Stimulated activated effector memory CD8-positive, alpha-beta T cell treated with anti-CD3 and anti-CD28 coated beads, Interleukin-12 subunit alpha, Interleukin-12 subunit beta, amount 100 ng/mL, for 72 hours (primary cell): ENCODE data around the gene SLC46A1.

ENCODE experiments used
- ATAC-seq: fragments of 150-1000 bp; cut with Tn5 transposase; 2 replicates; pipeline ENCODE4 v1.10.0; 2021
- DNase-seq, 2 donors: peaks; one replicate each; pipeline ENCODE4 v3.0.0; 2021 to 2022; ENCODE audit warnings: low spot score in 2 of 2
- H3K27ac Mint-ChIP-seq: one replicate; pipeline ENCODE4 v1.8.0; 2022; ENCODE audit warnings: mild to moderate bottlenecking, mixed read lengths
- H3K36me3 Mint-ChIP-seq: one replicate; pipeline ENCODE4 v1.8.0; 2022; ENCODE audit warnings: mild to moderate bottlenecking, mixed read lengths
- H3K4me1 Mint-ChIP-seq: one replicate; pipeline ENCODE4 v1.8.0; 2022; ENCODE audit warnings: mixed read lengths
- H3K4me3 Mint-ChIP-seq: one replicate; pipeline ENCODE4 v1.8.0; 2022; ENCODE audit warnings: mild to moderate bottlenecking, mixed read lengths
- H3K9me3 Mint-ChIP-seq: one replicate; pipeline ENCODE4 v1.8.0; 2022; ENCODE audit warnings: mixed read lengths

The SLC46A1 gene

DNA sequence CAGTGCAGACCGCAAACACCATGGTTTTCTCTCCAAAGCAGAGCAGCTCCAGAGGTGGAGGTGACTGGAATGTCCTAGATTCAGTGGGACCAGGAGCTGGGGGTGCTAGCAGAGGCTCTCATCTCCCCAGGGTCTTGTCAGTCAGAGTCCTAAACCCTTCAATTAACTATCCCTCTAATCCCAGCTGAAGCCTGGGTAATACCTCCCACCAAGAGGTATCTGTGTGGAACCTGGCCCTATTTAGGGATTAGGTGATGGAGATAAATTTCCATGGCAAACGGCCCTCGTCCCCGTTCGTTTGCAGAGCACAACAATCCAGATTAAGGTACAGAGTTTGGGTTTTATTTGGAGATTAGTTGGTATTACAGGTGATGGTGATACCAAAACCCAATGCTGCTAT is 42.8 kb downstream of the SLC46A1 start:
- peaks cover 55% of the 10 kb centered on the region for H3K36me3 Mint-ChIP-seq
- no peak for DNase-seq
- no peak overlapping the region for H3K27ac Mint-ChIP-seq
- H3K9me3 Mint-ChIP-seq = no peaks in the 10 kb centered on the region
- no peak for ATAC-seq
- H3K4me1 Mint-ChIP-seq = peaks cover 3% of the 10 kb centered on the region
- H3K4me3 Mint-ChIP-seq = no peak overlapping the region

DNA sequence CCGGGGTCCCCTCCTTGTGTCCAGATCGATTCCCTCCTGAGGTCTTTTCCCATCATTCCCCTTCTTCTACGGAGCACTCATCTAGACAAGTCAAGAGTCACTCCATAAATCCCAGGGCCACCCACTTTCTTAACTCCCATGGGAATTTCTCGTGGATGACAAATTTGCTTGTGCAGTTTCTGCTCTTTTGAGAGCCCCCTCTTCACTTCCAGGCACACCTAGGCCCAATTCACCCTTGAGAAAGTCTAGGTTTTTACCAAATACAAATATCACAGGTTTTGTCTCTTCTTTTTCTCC is 48.2 kb downstream of the SLC46A1 start:
- Mint-ChIP-seq H3K27ac (peak overlapping the region; percentile 96), H3K36me3 (peaks cover 92% of the 10 kb centered on the region), H3K9me3 (no peaks in the 10 kb centered on the region), H3K4me1 (peaks cover 23% of the 10 kb centered on the region), H3K4me3 (peak overlapping the region; percentile 92)
- DNase-seq (no peak), ATAC-seq (no peak)

DNA sequence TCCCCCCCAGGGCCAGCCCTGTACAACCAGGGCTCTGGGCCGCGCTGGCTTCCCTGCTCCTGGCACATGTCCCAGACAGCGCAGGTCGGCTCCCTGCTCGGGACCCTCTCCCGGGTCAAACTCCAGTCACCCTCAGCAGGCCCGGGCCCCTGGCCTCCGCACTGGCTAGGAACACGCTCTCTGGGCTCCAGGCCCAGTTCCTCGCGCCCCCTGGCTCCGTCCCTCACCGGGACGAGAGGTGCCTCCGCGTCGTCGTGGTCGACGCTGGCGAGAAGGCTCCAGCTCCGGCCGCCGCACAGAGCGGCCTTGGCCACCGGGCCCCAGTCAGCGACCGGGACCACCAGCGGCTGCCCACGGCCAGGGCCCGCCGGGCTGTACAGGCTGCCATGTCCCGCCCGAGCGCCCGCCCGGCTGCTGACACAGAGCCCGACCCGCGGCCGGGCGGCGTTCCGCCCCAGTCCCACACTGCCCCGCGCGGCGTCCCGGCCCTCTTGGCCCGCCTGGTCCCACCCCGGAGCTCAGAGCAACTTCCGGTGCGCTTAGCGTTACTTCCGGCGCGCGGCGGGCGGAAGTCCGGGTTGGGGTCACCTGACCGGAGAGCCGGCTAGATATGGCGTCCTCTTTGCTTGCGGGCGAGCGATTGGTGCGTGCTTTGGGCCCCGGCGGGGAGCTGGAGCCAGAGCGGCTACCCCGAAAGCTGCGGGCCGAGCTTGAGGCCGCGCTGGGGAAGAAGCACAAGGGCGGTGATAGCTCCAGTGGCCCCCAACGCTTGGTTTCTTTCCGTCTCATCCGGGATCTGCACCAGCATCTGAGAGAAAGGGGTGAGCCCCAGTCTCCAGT is 48.7 kb downstream of the SLC46A1 start, which contains the start of gene POLDIP2:
TSS of gene POLDIP2 (minus strand) at position 467 of the 840 bp plus-strand sequence. CDS start at position 388, 79 bp downstream.
- H3K27ac Mint-ChIP-seq = peak within 1 kb of the TSS; percentile 96
- no peaks in the 10 kb centered on the region for H3K9me3 Mint-ChIP-seq
- peak within 1 kb of the TSS; percentile 92 for H3K4me3 Mint-ChIP-seq
- H3K36me3 Mint-ChIP-seq = peaks cover 92% of the 10 kb centered on the region
- H3K4me1 Mint-ChIP-seq = peaks cover 23% of the 10 kb centered on the region
- DNase-seq (peak; percentile 93 to 97), ATAC-seq (peak; percentile 100)

DNA sequence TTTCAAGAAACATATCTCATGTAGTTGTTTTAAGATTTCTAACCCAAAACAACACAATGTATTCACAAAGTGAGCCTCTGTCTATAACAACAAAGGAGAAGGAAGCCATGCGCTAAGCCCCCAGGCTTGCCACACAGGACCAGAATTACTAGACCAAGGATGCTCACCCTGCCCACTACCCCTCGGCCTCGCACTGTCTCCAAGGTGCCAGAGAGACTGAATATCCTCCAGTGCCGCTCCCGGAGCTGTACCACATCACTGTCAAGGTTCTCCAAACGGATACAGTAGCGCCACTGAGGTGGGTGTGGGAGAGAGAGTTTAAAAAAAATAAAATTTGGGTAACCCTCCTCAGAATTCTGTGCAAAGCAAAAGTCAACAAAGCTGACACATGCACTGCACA is 55.7 kb downstream of the SLC46A1 start:
- H3K4me3 Mint-ChIP-seq = no peak overlapping the region
- no peaks in the 10 kb centered on the region for H3K9me3 Mint-ChIP-seq
- H3K27ac Mint-ChIP-seq = peak overlapping the region; percentile 73
- ATAC-seq (no peak), DNase-seq (no peak)
- no peaks in the 10 kb centered on the region for H3K4me1 Mint-ChIP-seq
- peaks cover 100% of the 10 kb centered on the region for H3K36me3 Mint-ChIP-seq

DNA sequence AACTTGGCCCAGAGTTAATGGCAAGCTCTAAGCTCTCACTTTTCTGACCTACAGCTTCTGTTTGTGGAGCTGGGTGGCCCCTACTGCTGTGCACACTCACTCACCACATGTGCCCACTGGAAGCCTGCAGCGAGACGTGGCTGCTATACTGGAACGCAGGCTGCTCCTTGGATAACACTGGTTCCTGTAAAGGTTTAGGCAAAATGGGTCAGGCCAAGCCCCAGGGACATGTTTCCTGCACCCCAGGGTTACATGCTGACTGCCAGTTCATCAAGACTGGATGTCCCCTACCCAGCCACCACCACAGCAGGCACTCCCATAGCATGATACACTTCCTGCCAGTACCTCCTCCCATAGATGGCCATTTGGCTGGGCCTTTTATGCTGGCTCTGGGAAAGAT is 57.0 kb downstream of the SLC46A1 start:
- ATAC-seq = no peak
- Mint-ChIP-seq H3K4me1 (no peaks in the 10 kb centered on the region), H3K9me3 (no peaks in the 10 kb centered on the region), H3K36me3 (peaks cover 99% of the 10 kb centered on the region), H3K27ac (no peak overlapping the region), H3K4me3 (no peak overlapping the region)
- no peak for DNase-seq

DNA sequence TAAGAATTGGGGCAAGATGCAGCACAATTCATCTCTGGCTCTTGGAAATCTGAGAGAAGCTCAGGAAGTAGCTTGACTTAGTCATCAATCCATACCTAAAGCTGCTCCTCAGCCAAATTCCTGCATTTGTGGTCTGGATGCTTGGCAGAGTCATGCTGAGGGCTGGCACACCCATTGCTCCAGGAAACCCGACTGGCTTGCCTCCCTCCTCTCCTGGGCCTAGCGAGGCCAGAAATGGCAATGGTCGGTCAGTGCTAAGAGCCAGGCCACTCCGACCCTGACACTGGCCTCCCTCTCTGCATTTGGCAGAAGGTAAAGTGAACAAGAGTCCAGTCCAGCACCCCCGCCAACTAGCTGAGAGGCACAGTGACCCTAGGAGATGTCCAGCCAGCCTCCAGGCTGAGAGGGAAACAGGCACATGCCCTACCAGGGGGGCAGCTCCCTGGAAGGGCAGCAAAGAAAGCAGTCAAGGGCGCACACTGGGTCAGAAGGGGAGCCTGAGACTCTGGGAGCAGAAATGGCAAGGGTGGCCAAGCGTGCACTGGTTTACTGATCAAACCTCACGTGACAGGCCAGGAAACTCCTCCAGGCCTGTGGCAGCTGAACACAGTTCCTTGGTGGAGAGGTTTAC is 58.6 kb downstream of the SLC46A1 start:
- Mint-ChIP-seq H3K36me3 (peaks cover 96% of the 10 kb centered on the region), H3K9me3 (no peaks in the 10 kb centered on the region), H3K4me3 (no peak overlapping the region), H3K4me1 (no peaks in the 10 kb centered on the region), H3K27ac (no peak overlapping the region)
- ATAC-seq = no peak
- DNase-seq = no peak

DNA sequence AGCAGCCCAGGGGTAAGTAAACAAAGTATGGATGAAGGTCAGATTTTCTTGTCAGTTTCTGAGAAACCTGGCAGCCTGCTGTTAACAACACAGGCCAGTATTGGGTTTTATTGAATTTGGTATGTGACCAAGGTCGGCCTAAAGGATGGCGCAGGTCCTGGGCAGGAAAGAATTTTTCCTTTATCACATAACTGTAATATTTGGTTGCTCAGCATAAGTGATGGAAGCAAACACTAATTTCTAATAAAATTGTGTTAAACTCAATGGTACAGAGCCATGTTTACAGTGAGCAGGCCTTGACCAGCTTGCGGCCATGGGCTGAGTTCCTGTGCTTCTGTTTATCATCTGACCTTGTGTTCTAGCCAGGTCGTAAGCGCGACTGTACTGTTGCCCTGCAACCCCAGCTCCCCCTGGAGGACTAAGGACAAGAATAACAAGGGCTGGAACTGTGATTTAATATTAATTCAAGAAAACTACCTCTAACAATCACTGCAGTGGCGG is 59.2 kb downstream of the SLC46A1 start:
- Mint-ChIP-seq H3K4me3 (no peak overlapping the region), H3K9me3 (no peaks in the 10 kb centered on the region), H3K4me1 (no peaks in the 10 kb centered on the region), H3K36me3 (peaks cover 96% of the 10 kb centered on the region), H3K27ac (no peak overlapping the region)
- ATAC-seq (no peak), DNase-seq (no peak)

DNA sequence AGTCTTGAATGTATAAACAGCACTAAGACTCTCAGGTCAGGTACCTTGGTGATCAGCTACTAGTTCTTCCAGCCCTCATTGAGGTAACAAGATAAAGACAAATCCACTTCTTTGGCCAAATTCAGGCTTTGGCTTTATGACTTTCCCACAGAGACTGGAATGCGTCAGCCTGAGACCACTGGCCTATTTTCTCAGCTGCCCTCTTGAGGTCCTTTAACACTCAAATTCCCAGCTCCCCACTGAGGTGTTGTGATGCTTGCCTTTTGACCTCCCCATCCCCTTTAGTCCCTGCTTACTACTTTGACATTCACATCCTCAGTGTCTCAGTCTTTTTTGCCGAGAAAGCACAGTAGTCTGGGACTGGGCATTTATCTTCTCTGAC is 59.8 kb downstream of the SLC46A1 start:
- Mint-ChIP-seq H3K27ac (no peak overlapping the region), H3K4me3 (no peak overlapping the region), H3K36me3 (peaks cover 96% of the 10 kb centered on the region), H3K9me3 (no peaks in the 10 kb centered on the region), H3K4me1 (no peaks in the 10 kb centered on the region)
- ATAC-seq (no peak), DNase-seq (no peak)

DNA sequence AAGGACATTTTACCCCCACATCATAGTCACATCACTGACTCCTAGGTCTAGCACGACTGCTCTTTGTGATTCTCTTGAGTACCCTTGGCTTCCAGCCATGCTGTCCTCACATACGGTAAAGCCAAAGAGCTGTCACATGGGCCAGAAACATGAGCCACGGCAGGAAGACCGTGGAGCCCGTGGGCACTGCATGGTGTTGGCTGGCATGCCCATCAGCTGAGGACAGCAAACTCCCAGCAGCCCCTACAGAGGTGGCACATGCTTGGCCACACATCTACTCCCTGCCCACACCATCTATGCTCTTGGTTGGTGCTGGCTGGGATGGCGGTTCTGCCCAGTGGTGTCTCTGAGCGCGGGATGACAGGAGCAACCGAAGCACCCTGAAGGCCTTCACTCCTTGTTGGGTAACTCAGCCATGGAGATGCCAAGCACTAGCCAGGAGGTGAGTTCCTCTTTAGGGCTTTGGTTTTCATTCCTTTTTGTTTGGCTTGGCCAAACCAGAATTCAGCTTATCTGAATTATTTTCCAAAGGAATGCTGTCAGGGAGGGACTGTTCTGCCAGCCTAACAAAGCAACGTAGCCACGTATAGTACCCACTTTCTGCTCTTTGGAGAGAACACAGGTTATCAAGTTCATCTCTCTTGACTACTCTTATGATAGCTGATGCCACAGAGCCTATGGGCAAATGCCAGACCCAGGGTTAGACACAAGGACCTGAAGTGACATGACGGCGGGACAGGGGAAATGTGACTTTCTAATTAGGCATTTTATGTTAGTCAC is 60.4 kb downstream of the SLC46A1 start:
- Mint-ChIP-seq H3K27ac (no peak overlapping the region), H3K4me3 (no peak overlapping the region), H3K9me3 (no peaks in the 10 kb centered on the region), H3K36me3 (peaks cover 96% of the 10 kb centered on the region), H3K4me1 (peaks cover under 1% of the 10 kb centered on the region)
- ATAC-seq (no peak), DNase-seq (no peak)
